HCEC 1CT (cell line): ENCODE data around the gene DRC7.
"Not testable (repeated sequence)": the region's sequence is repeated elsewhere in the genome, so short reads cannot be mapped to it uniquely, and the experiment has no call there.

Experiments used
- DNase-seq: peaks from one replicate; pipeline ENCODE4 v3.0.0-alpha.2; 2017

Gene DRC7

GRCh38 chr16:57696240-57696639 lies 1.6 kb downstream of the DRC7 start:
- DNase-seq, result no peak

DNA sequence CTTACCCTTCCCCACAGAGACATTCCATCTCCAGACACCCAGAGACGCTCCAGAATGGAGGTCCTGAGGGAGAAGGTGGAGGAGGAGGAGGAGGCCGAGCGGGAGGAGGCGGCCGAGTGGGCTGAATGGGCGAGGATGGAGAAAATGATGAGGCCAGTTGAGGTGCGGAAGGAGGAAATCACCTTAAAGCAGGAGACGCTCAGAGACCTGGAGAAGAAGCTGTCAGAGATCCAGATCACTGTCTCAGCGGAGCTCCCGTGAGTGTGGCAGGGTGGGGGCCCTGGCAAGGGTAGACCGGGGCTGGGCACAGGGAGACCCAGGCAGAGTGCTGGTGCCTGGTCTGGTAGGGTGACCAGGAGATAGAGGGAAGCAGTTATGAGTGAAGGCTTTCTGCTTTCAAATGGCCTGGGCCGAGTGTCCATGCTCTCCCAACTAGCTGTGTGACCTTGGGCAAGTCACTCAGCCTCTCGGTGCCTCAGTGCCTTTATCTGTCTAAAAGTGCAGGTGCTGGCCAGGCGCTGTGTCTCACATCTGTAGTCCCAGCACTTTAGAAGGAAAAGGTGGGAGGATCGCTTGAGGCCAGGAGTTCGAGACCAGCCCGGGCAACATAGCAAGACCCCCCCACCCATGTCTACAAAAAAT lies 3.4 kb downstream of the DRC7 start:
- DNase-seq, result no peak

DNA sequence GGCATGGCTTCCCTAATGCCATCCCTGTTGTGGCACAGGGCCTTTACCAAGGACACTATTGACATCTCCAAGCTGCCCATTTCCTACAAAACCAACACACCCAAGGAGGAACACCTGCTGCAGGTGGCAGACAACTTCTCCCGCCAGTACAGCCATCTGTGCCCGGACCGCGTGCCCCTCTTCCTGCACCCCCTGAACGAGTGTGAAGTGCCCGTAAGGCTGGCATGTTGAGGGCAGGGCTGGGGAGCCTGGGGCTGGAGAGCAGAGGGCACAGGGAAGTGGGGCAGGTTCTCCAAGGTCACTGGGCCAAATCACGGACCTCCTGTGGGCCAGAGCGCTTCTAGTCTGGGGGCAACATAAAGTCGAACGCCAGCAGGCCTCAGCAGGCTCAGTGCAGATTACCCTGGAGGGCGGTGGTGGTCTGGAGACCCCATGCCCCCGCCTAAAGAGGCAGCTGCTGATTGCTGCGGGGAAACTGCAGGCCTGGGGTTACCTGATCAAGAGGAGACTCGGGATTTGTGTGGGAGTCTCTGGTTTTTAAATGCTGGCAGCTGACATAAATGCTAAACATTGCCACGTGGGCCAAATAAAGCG lies 4.3 kb downstream of the DRC7 start:
- no peak for DNase-seq

DNA sequence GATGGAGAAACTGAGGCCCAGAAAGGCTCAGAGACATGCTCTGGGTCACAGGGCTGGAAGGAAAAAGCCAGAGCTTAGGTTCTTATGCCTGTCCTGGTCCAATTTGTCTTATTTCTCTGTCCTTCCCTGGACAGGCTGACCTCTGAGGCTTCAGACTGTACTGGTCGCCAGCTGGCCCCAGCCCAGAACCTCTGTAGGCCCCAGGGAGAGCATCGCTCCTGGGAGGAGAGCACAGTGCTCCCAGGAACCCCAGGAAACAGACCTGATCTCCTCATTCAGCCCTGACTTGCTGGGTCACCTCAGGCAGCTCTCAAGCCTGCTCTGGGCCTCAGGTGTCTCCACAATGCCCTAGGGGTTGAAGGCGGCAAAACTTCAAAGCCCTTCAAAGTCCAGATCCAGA lies 4.9 kb downstream of the DRC7 start:
- no peak for DNase-seq

GRCh38 chr16:57699899-57700298 lies 5.3 kb downstream of the DRC7 start:
- DNase-seq, result no peak

DNA sequence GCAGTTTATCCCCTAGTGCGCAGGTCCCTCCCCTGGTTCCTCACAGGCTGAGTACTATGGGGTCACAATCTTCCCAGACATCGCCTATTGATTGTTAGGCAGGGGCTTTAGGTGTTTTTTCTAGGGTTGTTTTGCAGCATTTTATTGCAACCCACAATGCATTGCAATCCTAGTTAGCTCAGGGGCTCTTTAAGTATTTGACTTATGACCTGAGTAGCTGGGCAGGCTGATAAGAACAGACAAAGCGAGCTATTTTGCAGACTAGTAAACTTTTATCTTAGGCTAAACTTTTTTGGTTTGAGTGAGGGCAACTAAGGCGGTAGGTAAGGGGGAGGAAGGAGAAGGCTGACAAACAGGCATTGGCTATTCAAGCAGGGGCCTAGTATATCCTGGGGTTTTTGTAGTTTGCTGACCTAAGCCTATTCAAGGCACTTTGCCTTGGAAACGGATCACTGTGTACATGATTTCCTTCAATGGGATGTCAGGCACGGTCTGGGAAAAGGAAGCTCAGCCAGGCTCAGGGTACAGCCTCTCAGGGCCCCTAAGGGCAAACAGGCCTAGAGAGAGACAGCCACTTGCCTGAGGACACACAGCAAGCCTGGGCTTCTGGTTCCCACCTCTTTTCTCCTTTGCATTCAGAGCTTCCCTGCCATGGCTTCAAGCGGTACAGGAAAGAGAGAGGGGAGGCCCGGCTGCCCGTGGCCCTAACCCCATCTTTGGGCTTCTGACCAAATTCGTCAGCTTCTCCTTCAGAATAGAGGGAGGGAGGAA lies 6.4 kb downstream of the DRC7 start:
- DNase-seq, result no peak

GRCh38 chr16:57701759-57702371 lies 7.3 kb downstream of the DRC7 start:
- DNase-seq, result no peak

GRCh38 chr16:57703416-57704010 lies 8.9 kb downstream of the DRC7 start:
- no peak for DNase-seq

DNA sequence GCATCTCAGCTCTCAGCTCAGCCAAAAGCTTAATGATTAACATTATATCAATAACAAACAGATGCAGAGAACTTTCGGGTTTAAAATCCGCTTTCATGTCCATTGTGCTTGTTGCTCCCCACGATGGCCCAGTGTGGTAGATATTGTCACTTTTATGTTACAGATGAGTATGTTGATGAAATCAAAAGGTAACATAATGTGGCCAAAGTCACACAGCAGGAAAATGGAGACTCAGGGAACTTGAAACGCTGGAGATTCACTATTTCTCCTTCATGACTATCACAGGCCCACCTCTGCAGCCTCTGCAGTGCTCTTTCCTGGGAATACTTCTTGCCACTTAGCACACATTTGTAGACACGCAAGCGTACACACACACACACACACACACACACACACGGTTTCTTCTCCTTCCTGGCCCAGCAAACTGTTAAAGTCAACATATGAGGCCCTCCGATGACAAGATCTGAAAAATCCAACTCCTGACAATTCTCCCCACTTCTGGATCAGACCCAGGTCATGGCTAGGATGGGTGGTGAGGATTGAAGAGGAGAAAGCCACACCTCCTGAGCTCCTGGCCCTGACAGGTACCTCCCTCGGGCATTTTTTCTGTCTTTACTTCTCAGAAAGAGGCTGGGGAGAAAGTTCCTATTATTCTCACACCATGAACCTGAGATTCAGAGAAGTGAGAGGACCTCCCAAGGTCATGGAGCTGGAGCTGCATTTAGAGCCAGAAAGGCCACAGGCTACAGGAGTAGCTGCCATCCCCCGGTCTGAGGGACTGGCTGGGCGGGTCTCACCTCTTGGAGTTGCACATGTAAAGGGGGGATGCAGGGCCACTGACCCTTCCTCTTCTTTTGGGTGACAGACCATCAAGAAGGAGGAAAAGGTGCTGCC lies 9.7 kb downstream of the DRC7 start:
- DNase-seq, result no peak

DNA sequence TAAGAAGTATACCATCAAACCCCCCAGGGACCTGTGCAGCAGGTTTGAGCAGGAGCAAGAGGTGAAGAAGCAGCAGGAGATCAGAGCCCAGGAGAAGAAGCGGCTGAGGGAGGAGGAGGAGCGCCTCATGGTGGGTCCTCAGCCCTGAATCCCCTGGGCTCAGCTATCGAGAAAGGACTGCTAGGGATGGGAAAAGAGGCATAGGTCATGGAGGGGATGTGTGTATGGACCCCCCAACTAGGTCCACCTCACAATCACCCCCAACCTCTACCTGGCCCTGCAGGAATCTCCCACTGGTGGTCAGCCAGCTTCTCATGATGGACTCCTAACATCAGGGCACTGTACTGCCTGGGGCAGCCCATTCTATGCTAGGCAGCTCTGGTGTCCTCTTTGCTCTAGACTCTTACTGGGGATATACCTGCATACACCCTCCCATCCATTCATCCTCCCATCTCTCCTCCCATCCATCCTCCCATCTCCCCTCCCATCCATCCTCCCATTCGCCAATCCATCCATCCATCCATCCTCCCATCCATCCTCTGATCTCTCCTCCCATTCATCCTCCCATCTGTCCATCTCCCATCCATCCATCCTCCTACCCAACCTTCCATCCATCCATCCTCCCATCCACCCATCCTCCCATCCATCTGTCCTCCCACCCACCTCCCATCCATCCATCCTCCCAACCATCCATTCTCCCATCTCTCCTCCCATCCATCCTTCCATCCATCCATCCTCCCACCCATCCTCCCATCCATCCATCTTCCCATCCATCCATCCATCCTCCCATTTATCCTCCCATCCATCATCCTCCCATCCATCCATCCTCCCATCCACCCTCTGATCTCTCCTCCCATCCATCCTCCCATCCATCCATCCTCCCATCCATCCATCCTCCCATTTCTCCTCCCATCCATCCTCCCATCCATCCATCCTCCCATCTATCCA lies 10.6 kb downstream of the DRC7 start:
- no peak for DNase-seq

- no peak for DNase-seq
Observed at GRCh38 chr16:57706717-57707116, 12.1 kb downstream of the DRC7 start.

- DNase-seq, result no peak
Observed at GRCh38 chr16:57707331-57707730, 12.7 kb downstream of the DRC7 start.

GRCh38 chr16:57708168-57708567 lies 13.6 kb downstream of the DRC7 start:
- DNase-seq, result no peak

GRCh38 chr16:57709663-57710062 lies 15.1 kb downstream of the DRC7 start:
- no peak for DNase-seq

DNA sequence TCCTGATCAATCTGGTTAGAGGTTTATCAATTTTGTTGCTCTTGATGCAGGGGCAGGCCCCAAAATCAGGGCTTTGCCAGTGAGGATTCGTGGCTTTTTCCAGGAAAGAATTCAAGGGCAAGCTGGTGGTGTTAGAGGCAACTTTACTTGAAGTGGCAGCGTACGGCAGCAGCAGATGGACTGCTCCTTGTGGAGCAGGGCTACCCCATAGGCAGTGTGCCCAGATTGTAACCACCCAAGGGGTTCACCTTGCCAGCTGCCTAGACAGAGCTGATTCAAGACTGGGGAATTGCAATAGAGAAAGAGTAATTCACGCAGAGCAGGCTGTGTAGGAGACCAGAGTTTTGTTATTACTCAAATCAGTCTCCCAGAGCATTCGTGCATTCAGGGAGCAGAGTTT lies 16.7 kb downstream of the DRC7 start:
- no peak for DNase-seq

DNA sequence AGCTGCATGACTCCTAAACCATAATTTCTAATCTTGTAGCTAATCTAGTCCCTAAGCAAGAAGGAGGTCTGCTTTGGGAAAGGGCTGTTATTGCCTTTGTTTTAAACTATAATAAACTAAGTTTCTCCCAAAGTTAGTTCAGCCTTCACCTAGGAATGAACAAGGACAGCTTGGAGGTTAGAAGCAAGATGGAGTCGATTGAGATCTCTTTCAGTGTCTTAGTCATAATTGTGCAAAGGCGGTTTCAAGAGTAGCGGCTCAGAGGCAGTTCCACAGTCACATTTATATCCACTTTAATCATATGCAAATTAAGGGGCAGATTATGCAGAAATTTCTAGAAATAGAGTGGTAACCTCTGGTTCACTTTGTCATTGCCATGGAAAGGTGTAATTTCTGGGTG lies 17.4 kb downstream of the DRC7 start:
- DNase-seq, result no peak

- not testable (repeated sequence) for DNase-seq
Observed at GRCh38 chr16:57712569-57712968, 18.0 kb downstream of the DRC7 start.

DNA sequence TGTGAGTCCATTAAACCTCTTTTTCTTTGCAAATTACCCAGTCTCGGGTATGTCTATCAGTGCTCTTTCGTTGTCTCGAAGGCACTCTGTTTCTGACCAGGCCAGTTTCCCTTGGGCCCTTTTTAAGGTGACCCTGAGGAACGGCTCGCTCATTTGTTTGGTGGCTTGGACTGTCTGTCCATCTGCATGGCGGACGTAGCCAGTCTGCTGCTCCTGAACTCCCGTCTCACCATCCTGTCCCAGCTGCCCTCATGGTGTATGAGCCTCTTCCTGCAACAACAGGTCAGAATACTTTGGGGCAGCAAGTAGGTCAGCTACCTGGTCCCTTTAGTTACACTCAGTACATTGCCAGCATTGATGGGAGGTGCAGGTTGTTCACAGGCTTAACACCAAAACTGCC lies 19.0 kb downstream of the DRC7 start:
- DNase-seq, result no peak

DNA sequence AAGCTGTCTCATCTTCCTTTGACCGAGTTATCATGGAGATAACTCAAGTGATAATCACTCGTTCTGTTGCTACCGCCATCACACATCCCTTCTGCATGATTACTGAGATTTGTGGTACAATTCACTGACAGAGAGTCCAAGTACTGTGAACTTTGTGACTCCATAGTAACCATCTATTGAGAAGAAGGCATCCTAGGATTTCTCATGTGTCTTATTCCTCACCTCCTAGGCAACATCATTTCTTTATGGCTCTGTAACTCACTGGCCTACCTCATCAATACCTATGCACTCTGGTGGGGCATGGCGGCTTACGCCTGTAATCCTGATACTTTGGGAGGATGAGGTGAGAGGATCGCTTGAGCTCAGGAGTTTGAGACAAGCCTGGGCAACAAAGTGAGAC lies 19.4 kb downstream of the DRC7 start:
- no peak for DNase-seq

GRCh38 chr16:57720142-57720575 lies 25.6 kb downstream of the DRC7 start:
- peak; percentile 46 for DNase-seq
